ENCODE data around the gene CLEC3B.
"Not testable (repeated sequence)": the region's sequence is repeated elsewhere in the genome, so short reads cannot be mapped to it uniquely, and the experiment has no call there.

CLEC3B gene, protein sequence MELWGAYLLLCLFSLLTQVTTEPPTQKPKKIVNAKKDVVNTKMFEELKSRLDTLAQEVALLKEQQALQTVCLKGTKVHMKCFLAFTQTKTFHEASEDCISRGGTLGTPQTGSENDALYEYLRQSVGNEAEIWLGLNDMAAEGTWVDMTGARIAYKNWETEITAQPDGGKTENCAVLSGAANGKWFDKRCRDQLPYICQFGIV

DNA sequence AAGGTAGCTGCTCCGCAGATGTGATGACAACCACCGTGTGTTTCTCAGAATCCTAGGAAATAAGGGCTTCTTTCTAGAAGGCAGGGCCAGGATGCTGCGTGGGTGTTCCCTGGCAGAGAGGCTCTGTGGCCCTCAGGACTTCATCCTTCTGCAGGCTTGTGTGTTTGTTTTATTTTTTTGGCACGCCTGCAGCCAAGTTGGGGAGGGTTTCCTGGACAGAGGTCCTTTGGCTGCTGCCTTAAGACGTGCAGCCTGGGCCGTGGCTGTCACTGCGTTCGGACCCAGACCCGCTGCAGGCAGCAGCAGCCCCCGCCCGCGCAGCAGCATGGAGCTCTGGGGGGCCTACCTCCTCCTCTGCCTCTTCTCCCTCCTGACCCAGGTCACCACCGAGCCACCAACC, at the start of gene CLEC3B:
Gene CLEC3B (plus strand): TSS at position 266 of the 400 bp plus-strand sequence. CDS start 60 bp downstream, at position 326.
- no peak for FAIRE-seq

GRCh38 chr3:44981220-44981619, 44.9 kb upstream of the CLEC3B start:
- no peak for FAIRE-seq

DNA sequence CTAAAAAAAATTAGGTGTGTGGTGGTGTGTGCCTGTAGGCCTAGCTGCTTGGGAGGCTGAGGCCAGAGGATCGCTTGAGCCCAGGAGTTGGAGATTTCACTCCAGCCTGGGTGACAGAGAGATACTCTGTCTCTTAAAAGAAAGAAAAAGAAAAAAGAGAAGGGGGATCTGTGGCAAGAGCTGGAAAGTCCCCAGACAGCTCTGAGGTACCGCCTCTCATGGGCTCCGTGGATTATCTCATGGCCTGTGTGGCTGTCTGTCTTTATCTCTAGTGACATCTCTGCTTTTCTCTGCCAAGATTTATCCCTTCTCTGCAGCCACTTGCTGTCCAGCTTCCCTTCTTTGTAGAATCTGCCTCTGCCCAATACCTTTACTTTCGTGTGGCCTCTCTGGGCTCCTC, 44.4 kb upstream of the CLEC3B start:
- FAIRE-seq: no peak

DNA sequence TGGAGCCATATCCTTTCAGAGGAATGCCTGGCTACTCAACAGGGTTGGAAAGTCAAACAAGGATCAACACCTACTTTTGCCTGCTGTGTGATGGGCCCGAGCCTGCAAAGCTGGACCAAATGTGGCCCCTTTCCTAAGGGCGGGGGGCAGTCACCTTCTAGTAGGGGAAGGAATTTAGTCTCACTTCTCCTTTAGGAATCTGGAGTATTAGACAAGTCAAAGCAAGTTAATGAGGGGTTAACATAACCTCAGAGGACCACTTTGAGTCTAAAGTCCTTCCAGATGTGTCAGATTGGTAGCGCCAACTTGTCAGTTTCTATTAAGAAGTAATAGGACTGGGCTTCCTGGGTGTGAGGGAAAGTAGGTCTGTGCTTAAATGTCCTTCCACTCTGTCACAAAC, 43.3 kb upstream of the CLEC3B start:
- FAIRE-seq: no peak

GRCh38 chr3:44983484-44983941, 42.6 kb upstream of the CLEC3B start:
- FAIRE-seq: no peak

DNA sequence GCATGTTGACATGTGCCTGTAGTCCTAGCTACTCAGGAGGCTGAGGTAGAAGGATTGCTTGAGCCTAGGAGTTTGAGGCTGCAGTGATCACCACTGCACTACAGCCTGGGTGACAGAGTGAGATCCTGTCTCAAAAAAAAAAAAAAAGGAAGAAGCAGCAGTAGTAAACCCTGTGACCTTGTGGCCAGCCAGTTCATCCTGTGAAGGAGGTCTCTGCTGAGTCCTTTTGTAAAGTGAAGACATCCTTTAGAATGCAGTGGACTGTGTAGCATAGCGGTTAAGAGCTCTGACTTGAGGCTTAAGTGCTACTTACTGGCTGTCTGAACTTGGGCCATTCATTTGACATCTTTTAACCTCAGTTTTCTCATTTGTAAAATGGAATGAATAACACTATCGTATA, 41.8 kb upstream of the CLEC3B start:
- no peak for FAIRE-seq

GRCh38 chr3:44986330-44986729, 39.8 kb upstream of the CLEC3B start:
- FAIRE-seq: not testable (repeated sequence)

- FAIRE-seq: no peak
These were observed 38.8 kb upstream of the CLEC3B start for GRCh38 chr3:44987332-44987731.

DNA sequence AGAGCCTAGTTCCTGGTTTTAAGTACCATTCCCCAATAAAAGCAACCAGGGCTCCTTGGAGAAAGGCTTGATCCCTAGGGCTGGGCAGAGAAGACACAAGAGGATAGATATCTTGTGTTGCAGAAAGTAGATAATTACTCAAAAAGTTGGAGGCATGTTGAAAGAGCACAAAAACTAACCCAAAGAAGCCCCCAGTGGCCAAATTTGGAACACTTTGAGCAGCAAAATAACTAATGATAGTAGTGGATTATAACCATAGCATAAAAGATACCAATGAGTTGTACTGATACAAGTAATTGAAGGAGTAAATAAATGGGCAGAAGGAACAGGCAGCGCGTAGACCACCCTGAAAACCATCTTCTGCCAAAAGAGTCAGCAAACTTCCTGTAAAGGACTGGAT, 38.0 kb upstream of the CLEC3B start:
- no peak for FAIRE-seq

DNA sequence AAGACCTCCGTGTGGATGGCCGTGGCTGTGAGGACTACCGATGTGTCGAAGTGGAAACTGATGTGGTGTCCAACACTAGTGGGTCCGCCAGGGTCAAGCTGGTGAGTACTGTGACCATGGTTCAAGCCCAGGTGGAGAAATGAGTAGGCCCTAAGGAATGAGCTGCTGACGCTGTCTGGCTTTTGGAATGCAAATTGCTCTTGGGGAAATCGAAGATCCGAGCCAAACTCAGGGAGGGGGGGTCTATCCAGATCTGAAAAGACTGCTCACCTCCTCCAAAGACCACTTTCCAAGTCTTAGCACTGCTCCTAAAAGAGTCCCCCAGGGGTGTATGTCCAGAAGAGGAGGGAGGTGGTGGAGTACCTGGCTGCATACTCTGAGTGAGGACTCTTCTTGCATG, 37.0 kb upstream of the CLEC3B start:
- no peak for FAIRE-seq

- FAIRE-seq: no peak
These were observed 36.3 kb upstream of the CLEC3B start for GRCh38 chr3:44989636-44990373.

DNA sequence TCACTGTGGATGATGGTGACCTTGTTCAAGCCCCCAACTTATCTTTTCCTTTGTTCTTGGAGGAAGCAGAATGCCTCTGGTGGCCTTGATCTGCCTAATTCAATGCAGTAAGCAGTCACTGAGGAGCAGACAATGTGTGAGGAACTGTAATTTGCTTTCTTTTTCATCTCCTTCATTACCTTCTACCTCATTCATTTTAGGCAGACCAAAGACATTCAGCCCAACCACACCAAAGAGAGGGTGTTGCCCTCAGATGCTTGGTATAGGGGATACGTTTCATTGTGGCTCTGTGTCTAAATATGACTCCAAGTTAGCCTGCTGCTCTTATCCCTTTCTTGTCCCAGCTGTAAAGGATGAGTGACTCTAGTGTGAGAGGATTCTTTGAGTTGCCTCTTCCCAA, 34.8 kb upstream of the CLEC3B start:
- FAIRE-seq: no peak

GRCh38 chr3:44992555-44993470, 33.3 kb upstream of the CLEC3B start:
- no peak for FAIRE-seq

DNA sequence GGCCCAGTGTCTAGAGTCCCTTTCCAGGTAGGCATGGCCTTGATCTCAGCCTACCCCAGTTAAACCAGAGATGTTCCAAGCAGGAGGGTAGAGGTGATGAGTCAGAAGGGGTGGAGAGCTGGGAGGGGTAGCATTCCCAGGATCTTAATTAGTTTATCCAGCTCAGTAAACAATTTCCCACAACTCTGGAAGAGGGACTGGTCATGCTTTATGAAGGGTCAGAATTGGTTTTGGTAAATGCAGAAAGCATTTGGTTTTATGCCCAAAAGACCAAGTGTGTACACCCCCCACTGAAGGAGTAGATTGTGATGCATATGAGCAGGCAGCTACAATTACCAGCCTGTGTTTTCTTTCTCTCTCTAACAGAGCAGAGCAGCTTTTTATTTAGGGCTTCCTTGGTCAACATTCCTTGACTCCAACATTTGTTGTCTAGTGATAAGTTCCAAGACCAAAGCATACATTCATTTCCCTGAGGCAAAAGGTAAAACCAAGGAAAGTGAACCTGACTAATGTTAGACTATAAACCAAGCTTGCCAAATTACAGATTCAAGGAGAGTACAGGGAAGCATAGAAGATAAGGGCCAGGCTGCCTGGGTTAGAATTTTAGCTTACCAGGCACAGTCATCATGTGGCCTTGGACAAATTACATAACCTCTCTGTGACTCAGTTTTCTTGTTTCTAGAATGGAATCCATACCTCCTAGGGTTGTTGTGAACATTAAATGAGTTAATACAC, 32.5 kb upstream of the CLEC3B start:
- no peak for FAIRE-seq

DNA sequence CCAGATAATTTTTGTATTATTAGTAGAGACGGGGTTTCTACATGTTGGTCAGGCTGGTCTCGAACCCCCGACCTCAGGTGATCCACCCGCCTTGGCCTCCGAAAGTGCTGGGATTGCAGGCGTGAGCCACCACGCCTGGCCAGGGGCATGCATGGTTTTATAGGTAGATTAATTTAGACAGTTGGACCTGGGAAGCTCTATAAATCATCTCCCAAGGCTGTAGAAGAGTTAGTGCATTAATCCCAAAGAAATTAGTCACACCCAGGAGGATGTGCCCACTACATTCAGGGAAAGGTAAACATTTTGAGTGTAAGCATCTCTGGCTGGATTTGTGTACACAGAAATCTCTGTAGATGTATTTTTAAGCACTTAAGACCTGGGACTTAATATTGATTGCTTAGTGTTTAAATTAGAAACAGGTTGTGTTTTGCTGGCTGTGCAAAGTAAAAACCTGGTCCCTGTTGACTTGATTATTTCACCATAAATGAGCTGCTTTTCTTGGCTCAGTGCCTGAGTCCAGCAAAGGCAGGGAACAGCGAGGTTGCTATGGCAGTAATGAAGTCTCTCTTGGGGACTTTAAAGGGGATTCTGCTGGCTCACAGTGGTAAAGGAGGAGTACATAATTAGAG, 30.8 kb upstream of the CLEC3B start:
- peak; percentile 100 for FAIRE-seq

DNA sequence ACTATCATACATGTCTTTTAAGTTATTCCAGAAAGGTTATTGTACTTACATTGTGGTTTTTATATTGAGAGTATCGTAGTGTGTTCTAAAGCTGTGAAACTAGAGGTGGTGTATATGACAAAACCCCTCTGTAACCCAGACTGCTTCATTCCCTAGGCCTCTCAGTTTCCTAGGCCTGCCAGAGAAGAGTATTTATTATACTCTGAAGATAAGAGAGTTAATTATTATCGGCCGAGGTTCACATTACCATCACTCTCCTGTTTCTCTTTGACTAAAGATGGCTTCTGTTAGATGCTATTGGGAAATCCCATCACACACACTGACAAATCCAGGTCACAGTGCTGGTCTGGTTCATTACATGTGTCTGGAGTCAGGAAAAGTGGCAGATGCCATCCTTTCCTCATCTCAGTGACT, 29.5 kb upstream of the CLEC3B start:
- FAIRE-seq: no peak

GRCh38 chr3:44999782-45000181, 26.3 kb upstream of the CLEC3B start:
- peak; percentile 91 for FAIRE-seq

GRCh38 chr3:45000823-45001222, 25.3 kb upstream of the CLEC3B start:
- FAIRE-seq: no peak

- FAIRE-seq: no peak
These were observed 24.4 kb upstream of the CLEC3B start for GRCh38 chr3:45001738-45002137.

GRCh38 chr3:45002139-45002660, 23.9 kb upstream of the CLEC3B start:
- FAIRE-seq: no peak

- FAIRE-seq: no peak
These were observed 23.4 kb upstream of the CLEC3B start for GRCh38 chr3:45002720-45003119.

- no peak for FAIRE-seq
These were observed 22.7 kb upstream of the CLEC3B start for GRCh38 chr3:45003406-45003805.
